H1 (cell line): Measurements from ENCODE around the gene PEAK1.

Experiments
- CEBPB ChIP-seq: IDR thresholded peaks from 2 replicates; pipeline ENCODE4 v1.6.1; 2012; ENCODE audit warnings: low read depth, low read length
- EP300 ChIP-seq, 2 experiments: IDR thresholded peaks; 1 replicate in 1 of 2; 2 replicates in 1 of 2; pipeline ENCODE4 v1.6.1; 2011 to 2012; ENCODE audit warnings: low read depth in 2 of 2, low read length in 2 of 2, mild to moderate bottlenecking in 2 of 2, borderline replicate concordance in 1 of 2, inconsistent platforms in 1 of 2, moderate library complexity in 1 of 2
- FOSL1 ChIP-seq: IDR thresholded peaks from 2 replicates; pipeline ENCODE4 v1.6.1; 2011; ENCODE audit warnings: mild to moderate bottlenecking, low read depth, low read length, moderate library complexity; ENCODE audit not compliant: insufficient read depth
- GTF2F1 ChIP-seq: IDR thresholded peaks from 2 replicates; pipeline ENCODE4 v1.6.1; 2012; ENCODE audit warnings: low read depth, low read length, improper control_type of control experiment, borderline replicate concordance
- POLR2A ChIP-seq, 2 experiments: IDR thresholded peaks; 1 replicate in 1 of 2; 2 replicates in 1 of 2; pipeline ENCODE4 v1.6.1; 2011; ENCODE audit warnings: low read depth in 2 of 2, low read length in 2 of 2, mild to moderate bottlenecking in 2 of 2; ENCODE audit errors: control extremely low read depth in 1 of 2
- POLR2AphosphoS5 ChIP-seq: IDR thresholded peaks from 2 replicates; pipeline ENCODE4 v1.6.1; 2011; ENCODE audit warnings: low read depth, low read length
- RAD21 ChIP-seq, 2 experiments: IDR thresholded peaks in 1 of 2; conservative IDR thresholded peaks in 1 of 2; 2 replicates each; pipeline ENCODE4 v1.6.1; 2011; ENCODE audit warnings: low read depth in 2 of 2, low read length in 2 of 2, improper control_type of control experiment in 1 of 2, inconsistent platforms in 1 of 2, mild to moderate bottlenecking in 1 of 2, moderate library complexity in 1 of 2
- SP2 ChIP-seq: IDR thresholded peaks from 2 replicates; pipeline ENCODE4 v1.6.1; 2012; ENCODE audit warnings: mild to moderate bottlenecking, low read length, inconsistent platforms
- TBP ChIP-seq: IDR thresholded peaks from 2 replicates; pipeline ENCODE4 v1.6.1; 2011; ENCODE audit warnings: low read depth, low read length, improper control_type of control experiment
- TEAD4 ChIP-seq: IDR thresholded peaks from 2 replicates; pipeline ENCODE4 v1.6.1; 2012; ENCODE audit warnings: low read depth, low read length, inconsistent platforms, mixed read lengths
- ZNF274 ChIP-seq: IDR thresholded peaks from 2 replicates; pipeline ENCODE4 v1.7.0; 2012; ENCODE audit warnings: low read length, borderline replicate concordance; ENCODE audit errors: extremely low read depth
- TF ChIP-seq, protein P1 (sequence below): IDR thresholded peaks from 2 replicates; pipeline ENCODE4 v1.6.1; 2012; ENCODE audit warnings: low read length, inconsistent platforms
- TF ChIP-seq, protein P2 (sequence below), 3 experiments: IDR thresholded peaks; 1 replicate in 2 of 3; 2 replicates in 1 of 3; pipeline versions ENCODE4 v1.5.1 to v1.6.1; 2011; ENCODE audit warnings: low read length in 3 of 3, mild to moderate bottlenecking in 3 of 3, inconsistent platforms in 2 of 3, low read depth in 1 of 3, moderate library complexity in 1 of 3; ENCODE audit not compliant: insufficient read depth in 1 of 3; ENCODE audit errors: control extremely low read depth in 1 of 3

DNA sequence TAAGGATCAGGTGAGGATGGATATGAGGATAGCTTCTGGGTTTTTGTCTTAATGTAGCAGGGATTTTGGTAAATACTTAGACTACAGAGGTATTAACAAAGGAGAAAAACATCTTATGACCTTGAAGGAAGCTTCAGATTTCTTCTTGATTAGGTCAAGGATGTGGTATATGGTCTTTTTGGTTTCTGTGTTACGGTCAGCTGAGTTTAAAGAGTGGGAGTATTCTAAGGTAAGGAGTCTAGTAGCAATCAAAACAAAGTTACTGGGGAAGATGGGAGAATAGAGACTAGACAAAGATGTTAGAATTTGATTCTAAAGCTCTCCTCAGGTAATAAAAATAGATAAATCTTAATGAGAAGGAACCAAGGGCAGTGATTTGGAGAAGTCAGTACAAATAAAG lies 7.0 kb upstream of the PEAK1 start:
- TF ChIP-seq, protein P1, sequence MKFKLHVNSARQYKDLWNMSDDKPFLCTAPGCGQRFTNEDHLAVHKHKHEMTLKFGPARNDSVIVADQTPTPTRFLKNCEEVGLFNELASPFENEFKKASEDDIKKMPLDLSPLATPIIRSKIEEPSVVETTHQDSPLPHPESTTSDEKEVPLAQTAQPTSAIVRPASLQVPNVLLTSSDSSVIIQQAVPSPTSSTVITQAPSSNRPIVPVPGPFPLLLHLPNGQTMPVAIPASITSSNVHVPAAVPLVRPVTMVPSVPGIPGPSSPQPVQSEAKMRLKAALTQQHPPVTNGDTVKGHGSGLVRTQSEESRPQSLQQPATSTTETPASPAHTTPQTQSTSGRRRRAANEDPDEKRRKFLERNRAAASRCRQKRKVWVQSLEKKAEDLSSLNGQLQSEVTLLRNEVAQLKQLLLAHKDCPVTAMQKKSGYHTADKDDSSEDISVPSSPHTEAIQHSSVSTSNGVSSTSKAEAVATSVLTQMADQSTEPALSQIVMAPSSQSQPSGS, result no peak
- TF ChIP-seq, protein P2, sequence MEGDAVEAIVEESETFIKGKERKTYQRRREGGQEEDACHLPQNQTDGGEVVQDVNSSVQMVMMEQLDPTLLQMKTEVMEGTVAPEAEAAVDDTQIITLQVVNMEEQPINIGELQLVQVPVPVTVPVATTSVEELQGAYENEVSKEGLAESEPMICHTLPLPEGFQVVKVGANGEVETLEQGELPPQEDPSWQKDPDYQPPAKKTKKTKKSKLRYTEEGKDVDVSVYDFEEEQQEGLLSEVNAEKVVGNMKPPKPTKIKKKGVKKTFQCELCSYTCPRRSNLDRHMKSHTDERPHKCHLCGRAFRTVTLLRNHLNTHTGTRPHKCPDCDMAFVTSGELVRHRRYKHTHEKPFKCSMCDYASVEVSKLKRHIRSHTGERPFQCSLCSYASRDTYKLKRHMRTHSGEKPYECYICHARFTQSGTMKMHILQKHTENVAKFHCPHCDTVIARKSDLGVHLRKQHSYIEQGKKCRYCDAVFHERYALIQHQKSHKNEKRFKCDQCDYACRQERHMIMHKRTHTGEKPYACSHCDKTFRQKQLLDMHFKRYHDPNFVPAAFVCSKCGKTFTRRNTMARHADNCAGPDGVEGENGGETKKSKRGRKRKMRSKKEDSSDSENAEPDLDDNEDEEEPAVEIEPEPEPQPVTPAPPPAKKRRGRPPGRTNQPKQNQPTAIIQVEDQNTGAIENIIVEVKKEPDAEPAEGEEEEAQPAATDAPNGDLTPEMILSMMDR (IDR thresholded peaks at IDR 0.05; ENCODE audit: control extremely low read depth in 1 of 3, insufficient read depth in 1 of 3, low read depth in 1 of 3, low read length in 3 of 3), result no peak
- TF ChIP-seq CEBPB (no peak), POLR2AphosphoS5 (no peak), TEAD4 (no peak), POLR2A (IDR thresholded peaks at IDR 0.05; ENCODE audit: control extremely low read depth in 1 of 2, low read depth in 2 of 2, low read length in 2 of 2) (no peak), SP2 (no peak), TBP (no peak), EP300 (IDR thresholded peaks at IDR 0.05; ENCODE audit: borderline replicate concordance in 1 of 2, low read depth in 2 of 2, low read length in 2 of 2) (no peak), GTF2F1 (no peak), ZNF274 (no peak), RAD21 (IDR thresholded peaks at IDR 0.05 in 1 of 2, conservative IDR thresholded peaks at IDR 0.05 in 1 of 2; ENCODE audit: low read depth in 2 of 2, low read length in 2 of 2) (no peak), FOSL1 (no peak)
